ENCODE data around the gene MEI4.

MEI4 gene

GRCh38 chr6:77773157-77773822 is 120.5 kb downstream of the MEI4 start:
- DNase-seq (ENCODE audit: low spot score) (no peak), ATAC-seq (ENCODE audit: low read depth) (no peak)
- H3K36me3 ChIP-seq (ENCODE audit: low read depth): no peaks in the 10 kb centered on the region
- H3K27ac ChIP-seq (ENCODE audit: poor library complexity, severe bottlenecking): no peak overlapping the region
- H3K9me3 ChIP-seq (ENCODE audit: severe bottlenecking): no peaks in the 10 kb centered on the region
- no peaks in the 10 kb centered on the region for H3K27me3 ChIP-seq (ENCODE audit: insufficient read depth, poor library complexity, severe bottlenecking)
- TF ChIP-seq CTCF (IDR thresholded peaks at IDR 0.05; ENCODE audit: poor library complexity, severe bottlenecking): no peak
- no peak overlapping the region for H3K4me3 ChIP-seq (ENCODE audit: severe bottlenecking)
- H3K4me1 ChIP-seq (ENCODE audit: insufficient read depth, poor library complexity, severe bottlenecking): no peaks in the 10 kb centered on the region

- H3K27ac ChIP-seq (ENCODE audit: poor library complexity, severe bottlenecking): no peak overlapping the region
- DNase-seq (ENCODE audit: low spot score) (no peak), ATAC-seq (ENCODE audit: low read depth) (no peak)
- H3K36me3 ChIP-seq (ENCODE audit: low read depth): no peaks in the 10 kb centered on the region
- H3K4me1 ChIP-seq (ENCODE audit: insufficient read depth, poor library complexity, severe bottlenecking): no peaks in the 10 kb centered on the region
- H3K9me3 ChIP-seq (ENCODE audit: severe bottlenecking): no peaks in the 10 kb centered on the region
- no peak for TF ChIP-seq CTCF (IDR thresholded peaks at IDR 0.05; ENCODE audit: poor library complexity, severe bottlenecking)
- no peaks in the 10 kb centered on the region for H3K27me3 ChIP-seq (ENCODE audit: insufficient read depth, poor library complexity, severe bottlenecking)
- no peak overlapping the region for H3K4me3 ChIP-seq (ENCODE audit: severe bottlenecking)
Observed at GRCh38 chr6:77774457-77774856, 121.6 kb downstream of the MEI4 start.

DNA sequence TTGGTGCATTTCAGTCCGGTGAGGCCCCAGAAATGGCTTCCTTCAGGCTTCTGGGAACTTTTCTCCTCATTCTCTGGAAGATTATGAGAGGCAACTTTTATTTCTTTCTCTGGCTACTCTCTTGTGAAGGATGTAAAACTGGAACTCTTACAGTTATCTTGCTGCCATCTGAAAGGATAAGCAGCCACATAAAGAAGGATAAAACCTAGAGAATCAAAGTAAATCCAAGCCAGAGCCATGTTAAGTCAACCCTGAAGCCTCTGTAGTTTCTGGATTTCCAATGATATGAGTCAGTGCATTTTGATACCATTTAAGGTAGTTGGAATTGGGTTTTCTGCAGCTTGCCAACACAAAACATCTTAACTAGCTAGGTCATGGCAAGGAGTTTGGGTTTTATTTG is 123.6 kb downstream of the MEI4 start:
- H3K36me3 ChIP-seq (ENCODE audit: low read depth): no peaks in the 10 kb centered on the region
- no peaks in the 10 kb centered on the region for H3K4me1 ChIP-seq (ENCODE audit: insufficient read depth, poor library complexity, severe bottlenecking)
- no peak overlapping the region for H3K27ac ChIP-seq (ENCODE audit: poor library complexity, severe bottlenecking)
- ATAC-seq (ENCODE audit: low read depth): no peak
- TF ChIP-seq CTCF (IDR thresholded peaks at IDR 0.05; ENCODE audit: poor library complexity, severe bottlenecking): no peak
- no peak overlapping the region for H3K4me3 ChIP-seq (ENCODE audit: severe bottlenecking)
- no peaks in the 10 kb centered on the region for H3K27me3 ChIP-seq (ENCODE audit: insufficient read depth, poor library complexity, severe bottlenecking)
- no peak for DNase-seq (ENCODE audit: low spot score)
- H3K9me3 ChIP-seq (ENCODE audit: severe bottlenecking): no peaks in the 10 kb centered on the region

DNA sequence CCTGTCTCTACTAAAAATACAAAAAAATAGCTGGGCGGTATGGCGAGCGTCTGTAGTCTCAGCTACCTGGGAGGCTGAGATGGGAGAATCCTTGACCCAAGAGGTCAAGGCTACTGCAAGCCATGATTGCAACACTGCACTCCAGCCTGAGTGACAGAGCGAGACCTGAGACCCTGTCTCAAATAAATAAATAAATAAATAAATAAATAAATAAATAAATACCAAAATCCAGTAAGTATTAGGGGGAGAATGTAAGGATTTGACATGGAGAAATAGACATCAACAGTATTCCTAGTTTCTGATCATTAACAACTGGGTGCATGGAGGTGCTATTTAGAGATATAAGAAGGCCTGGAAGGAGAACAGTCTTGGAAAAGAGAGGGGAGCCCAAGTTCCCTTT is 125.7 kb downstream of the MEI4 start:
- Histone ChIP-seq H3K27me3 (ENCODE audit: insufficient read depth, poor library complexity, severe bottlenecking) (no peaks in the 10 kb centered on the region), H3K4me3 (ENCODE audit: severe bottlenecking) (no peak overlapping the region), H3K36me3 (ENCODE audit: low read depth) (no peaks in the 10 kb centered on the region), H3K27ac (ENCODE audit: poor library complexity, severe bottlenecking) (no peak overlapping the region), H3K4me1 (ENCODE audit: insufficient read depth, poor library complexity, severe bottlenecking) (no peaks in the 10 kb centered on the region), H3K9me3 (ENCODE audit: severe bottlenecking) (no peaks in the 10 kb centered on the region)
- ATAC-seq (ENCODE audit: low read depth) (no peak), DNase-seq (ENCODE audit: low spot score) (no peak)
- TF ChIP-seq CTCF (IDR thresholded peaks at IDR 0.05; ENCODE audit: poor library complexity, severe bottlenecking): no peak

- no peaks in the 10 kb centered on the region for H3K4me1 ChIP-seq (ENCODE audit: insufficient read depth, poor library complexity, severe bottlenecking)
- H3K4me3 ChIP-seq (ENCODE audit: severe bottlenecking): no peak overlapping the region
- no peaks in the 10 kb centered on the region for H3K27me3 ChIP-seq (ENCODE audit: insufficient read depth, poor library complexity, severe bottlenecking)
- H3K36me3 ChIP-seq (ENCODE audit: low read depth): no peaks in the 10 kb centered on the region
- H3K9me3 ChIP-seq (ENCODE audit: severe bottlenecking): no peaks in the 10 kb centered on the region
- DNase-seq (ENCODE audit: low spot score) (no peak), ATAC-seq (ENCODE audit: low read depth) (no peak)
- no peak overlapping the region for H3K27ac ChIP-seq (ENCODE audit: poor library complexity, severe bottlenecking)
- TF ChIP-seq CTCF (IDR thresholded peaks at IDR 0.05; ENCODE audit: poor library complexity, severe bottlenecking): no peak
Observed at GRCh38 chr6:77786935-77787629, 134.2 kb downstream of the MEI4 start.

All from RWPE2 (cell line).